ENCODE measurements around the gene CTDSPL. TPM values are rescaled to one million over a fixed set of nuclear protein-coding genes. Genes with fewer than 3 reads are reported as not detected.
A peak's percentile ranks its signal among the peaks of the same experiment; 100 is the strongest.

Gene CTDSPL
- total and polyA plus RNA-seq, 2 of the 13 experiments (the other 11 are each of a cell fraction or from before 2014, with no cell fraction given), result 26.1 to 142 TPM

DNA sequence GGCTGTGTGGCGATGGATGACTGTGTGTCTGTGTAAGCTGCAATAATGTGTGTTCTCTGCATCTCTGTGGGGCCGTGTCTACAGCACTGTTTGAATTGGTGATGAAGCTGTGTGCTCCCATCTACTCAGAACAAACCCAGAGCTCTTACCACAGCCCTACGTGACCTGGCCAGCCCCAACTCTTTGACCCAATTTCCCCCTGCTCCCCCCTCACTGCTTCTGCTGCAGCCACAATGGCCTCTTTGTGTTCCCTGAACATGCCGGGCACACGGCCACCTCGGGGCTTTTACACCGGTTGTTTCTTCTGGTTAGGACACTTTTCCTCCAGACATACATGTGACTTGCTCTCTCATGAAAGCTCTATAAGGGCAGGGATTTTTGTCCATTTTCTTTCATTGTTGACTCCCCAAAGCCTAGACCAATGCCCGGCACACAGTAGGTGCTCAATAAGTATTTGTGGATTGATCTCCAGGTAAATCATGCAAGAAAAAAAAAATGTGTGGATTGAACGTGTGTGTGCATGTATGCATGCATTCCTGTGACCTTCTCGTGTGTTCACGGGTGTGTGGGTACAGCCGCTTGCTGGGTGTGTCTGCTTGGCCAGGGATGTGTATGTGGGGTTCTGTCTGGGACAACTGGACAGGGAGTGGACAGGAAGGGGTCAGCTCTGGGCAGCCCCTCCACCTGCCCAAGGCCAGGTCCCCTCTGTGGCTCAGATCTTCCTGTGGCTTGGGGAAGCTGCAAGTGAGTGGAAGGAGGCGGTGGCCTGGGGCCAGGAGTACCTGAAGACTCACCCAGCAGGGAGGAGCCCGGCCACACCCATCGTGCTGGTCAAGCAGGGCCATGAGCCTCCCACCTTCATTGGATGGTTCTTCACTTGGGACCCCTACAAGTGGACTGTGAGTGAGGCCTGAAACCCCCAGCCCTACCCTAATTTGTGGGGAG, 143.7 kb downstream of the CTDSPL start (continued):
- TF ChIP-seq MAZ (IDR thresholded peaks at IDR 0.05; ENCODE audit: borderline replicate concordance, low read depth, low read length) (no peak), MAZ (CRISPR knock-in tag; IDR thresholded peaks at IDR 0.05; ENCODE audit: low read depth) (0 out of 2 replicates have a peak, but pooled peaks have one; percentile 7), AHR (CRISPR knock-in tag; IDR thresholded peaks at IDR 0.05) (no peak), FOXA1 (IDR thresholded peaks at IDR 0.05) (no peak), FOXA1 (CRISPR knock-in tag; IDR thresholded peaks at IDR 0.05) (no peak), ZNF777 (CRISPR knock-in tag; IDR thresholded peaks at IDR 0.05) (peak; percentile 14; the same call in 1 of the 2 replicates), CREM (IDR thresholded peaks at IDR 0.05) (0 out of 2 replicates have a peak, but pooled peaks have one; percentile 39), CREM (CRISPR knock-in tag; IDR thresholded peaks at IDR 0.05) (no peak), MXI1 (IDR thresholded peaks at IDR 0.05; ENCODE audit: borderline replicate concordance, low read depth, low read length) (peak; percentile 74; the same call in 1 of the 3 replicates), ZNF263 (CRISPR knock-in tag; IDR thresholded peaks at IDR 0.05) (peak; percentile 75), RXRB (CRISPR knock-in tag; IDR thresholded peaks at IDR 0.05; ENCODE audit: borderline replicate concordance) (peak; percentile 96), ZNF468 (CRISPR knock-in tag; IDR thresholded peaks at IDR 0.05) (no peak), HOXA5 (CRISPR knock-in tag; IDR thresholded peaks at IDR 0.05) (peak; percentile 64; the same call in 1 of the 2 replicates), U2AF2 (IDR thresholded peaks at IDR 0.05; ENCODE audit: low read depth, low read length) (no peak), ZNF614 (CRISPR knock-in tag; IDR thresholded peaks at IDR 0.05; ENCODE audit: borderline replicate concordance) (no peak), JUN (CRISPR knock-in tag; IDR thresholded peaks at IDR 0.05) (0 out of 2 replicates have a peak, but pooled peaks have one; percentile 17), ZNF644 (CRISPR knock-in tag; IDR thresholded peaks at IDR 0.05; ENCODE audit: low read depth) (no peak)
- TF ChIP-seq, protein P1, sequence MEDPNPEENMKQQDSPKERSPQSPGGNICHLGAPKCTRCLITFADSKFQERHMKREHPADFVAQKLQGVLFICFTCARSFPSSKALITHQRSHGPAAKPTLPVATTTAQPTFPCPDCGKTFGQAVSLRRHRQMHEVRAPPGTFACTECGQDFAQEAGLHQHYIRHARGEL (CRISPR knock-in tag; IDR thresholded peaks at IDR 0.05), result no peak
- TF ChIP-seq, protein P2, sequence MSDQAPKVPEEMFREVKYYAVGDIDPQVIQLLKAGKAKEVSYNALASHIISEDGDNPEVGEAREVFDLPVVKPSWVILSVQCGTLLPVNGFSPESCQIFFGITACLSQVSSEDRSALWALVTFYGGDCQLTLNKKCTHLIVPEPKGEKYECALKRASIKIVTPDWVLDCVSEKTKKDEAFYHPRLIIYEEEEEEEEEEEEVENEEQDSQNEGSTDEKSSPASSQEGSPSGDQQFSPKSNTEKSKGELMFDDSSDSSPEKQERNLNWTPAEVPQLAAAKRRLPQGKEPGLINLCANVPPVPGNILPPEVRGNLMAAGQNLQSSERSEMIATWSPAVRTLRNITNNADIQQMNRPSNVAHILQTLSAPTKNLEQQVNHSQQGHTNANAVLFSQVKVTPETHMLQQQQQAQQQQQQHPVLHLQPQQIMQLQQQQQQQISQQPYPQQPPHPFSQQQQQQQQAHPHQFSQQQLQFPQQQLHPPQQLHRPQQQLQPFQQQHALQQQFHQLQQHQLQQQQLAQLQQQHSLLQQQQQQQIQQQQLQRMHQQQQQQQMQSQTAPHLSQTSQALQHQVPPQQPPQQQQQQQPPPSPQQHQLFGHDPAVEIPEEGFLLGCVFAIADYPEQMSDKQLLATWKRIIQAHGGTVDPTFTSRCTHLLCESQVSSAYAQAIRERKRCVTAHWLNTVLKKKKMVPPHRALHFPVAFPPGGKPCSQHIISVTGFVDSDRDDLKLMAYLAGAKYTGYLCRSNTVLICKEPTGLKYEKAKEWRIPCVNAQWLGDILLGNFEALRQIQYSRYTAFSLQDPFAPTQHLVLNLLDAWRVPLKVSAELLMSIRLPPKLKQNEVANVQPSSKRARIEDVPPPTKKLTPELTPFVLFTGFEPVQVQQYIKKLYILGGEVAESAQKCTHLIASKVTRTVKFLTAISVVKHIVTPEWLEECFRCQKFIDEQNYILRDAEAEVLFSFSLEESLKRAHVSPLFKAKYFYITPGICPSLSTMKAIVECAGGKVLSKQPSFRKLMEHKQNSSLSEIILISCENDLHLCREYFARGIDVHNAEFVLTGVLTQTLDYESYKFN (CRISPR knock-in tag; conservative IDR thresholded peaks at IDR 0.05), result peak; percentile 81
- TF ChIP-seq, protein P3, sequence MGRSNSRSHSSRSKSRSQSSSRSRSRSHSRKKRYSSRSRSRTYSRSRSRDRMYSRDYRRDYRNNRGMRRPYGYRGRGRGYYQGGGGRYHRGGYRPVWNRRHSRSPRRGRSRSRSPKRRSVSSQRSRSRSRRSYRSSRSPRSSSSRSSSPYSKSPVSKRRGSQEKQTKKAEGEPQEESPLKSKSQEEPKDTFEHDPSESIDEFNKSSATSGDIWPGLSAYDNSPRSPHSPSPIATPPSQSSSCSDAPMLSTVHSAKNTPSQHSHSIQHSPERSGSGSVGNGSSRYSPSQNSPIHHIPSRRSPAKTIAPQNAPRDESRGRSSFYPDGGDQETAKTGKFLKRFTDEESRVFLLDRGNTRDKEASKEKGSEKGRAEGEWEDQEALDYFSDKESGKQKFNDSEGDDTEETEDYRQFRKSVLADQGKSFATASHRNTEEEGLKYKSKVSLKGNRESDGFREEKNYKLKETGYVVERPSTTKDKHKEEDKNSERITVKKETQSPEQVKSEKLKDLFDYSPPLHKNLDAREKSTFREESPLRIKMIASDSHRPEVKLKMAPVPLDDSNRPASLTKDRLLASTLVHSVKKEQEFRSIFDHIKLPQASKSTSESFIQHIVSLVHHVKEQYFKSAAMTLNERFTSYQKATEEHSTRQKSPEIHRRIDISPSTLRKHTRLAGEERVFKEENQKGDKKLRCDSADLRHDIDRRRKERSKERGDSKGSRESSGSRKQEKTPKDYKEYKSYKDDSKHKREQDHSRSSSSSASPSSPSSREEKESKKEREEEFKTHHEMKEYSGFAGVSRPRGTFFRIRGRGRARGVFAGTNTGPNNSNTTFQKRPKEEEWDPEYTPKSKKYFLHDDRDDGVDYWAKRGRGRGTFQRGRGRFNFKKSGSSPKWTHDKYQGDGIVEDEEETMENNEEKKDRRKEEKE (IDR thresholded peaks at IDR 0.05), result no peak
- TF ChIP-seq, protein P4, sequence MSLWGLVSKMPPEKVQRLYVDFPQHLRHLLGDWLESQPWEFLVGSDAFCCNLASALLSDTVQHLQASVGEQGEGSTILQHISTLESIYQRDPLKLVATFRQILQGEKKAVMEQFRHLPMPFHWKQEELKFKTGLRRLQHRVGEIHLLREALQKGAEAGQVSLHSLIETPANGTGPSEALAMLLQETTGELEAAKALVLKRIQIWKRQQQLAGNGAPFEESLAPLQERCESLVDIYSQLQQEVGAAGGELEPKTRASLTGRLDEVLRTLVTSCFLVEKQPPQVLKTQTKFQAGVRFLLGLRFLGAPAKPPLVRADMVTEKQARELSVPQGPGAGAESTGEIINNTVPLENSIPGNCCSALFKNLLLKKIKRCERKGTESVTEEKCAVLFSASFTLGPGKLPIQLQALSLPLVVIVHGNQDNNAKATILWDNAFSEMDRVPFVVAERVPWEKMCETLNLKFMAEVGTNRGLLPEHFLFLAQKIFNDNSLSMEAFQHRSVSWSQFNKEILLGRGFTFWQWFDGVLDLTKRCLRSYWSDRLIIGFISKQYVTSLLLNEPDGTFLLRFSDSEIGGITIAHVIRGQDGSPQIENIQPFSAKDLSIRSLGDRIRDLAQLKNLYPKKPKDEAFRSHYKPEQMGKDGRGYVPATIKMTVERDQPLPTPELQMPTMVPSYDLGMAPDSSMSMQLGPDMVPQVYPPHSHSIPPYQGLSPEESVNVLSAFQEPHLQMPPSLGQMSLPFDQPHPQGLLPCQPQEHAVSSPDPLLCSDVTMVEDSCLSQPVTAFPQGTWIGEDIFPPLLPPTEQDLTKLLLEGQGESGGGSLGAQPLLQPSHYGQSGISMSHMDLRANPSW (CRISPR knock-in tag; IDR thresholded peaks at IDR 0.05; ENCODE audit: borderline replicate concordance), result 0 out of 2 replicates have a peak, but pooled peaks have one; percentile 52

Measured in HepG2 (cell line).